Mesenchymal stem cell (in vitro differentiated cells and primary cell): ENCODE results near the gene ART5.

Experiments used
- DNase-seq: peaks from one replicate; pipeline ENCODE4 v3.0.0-alpha.2; 2013
- H2AFZ ChIP-seq: one replicate; pipeline ENCODE4 v1.6.1; 2013; ENCODE audit warnings: low read depth, mild to moderate bottlenecking, control low read depth, inconsistent platforms, low read length, moderate library complexity
- H2AK5ac ChIP-seq: 2 replicates; pipeline ENCODE4 v1.6.1; 2013; ENCODE audit warnings: low read length, moderate library complexity, mild to moderate bottlenecking, inconsistent platforms; ENCODE audit not compliant: severe bottlenecking
- H2BK120ac ChIP-seq: one replicate; pipeline ENCODE4 v1.6.1; 2013; ENCODE audit warnings: low read depth, mild to moderate bottlenecking, inconsistent platforms, low read length, moderate library complexity
- H2BK12ac ChIP-seq, 2 experiments: one replicate each; pipeline ENCODE4 v1.6.1; 2013; ENCODE audit warnings: inconsistent platforms in 2 of 2, low read length in 2 of 2, mild to moderate bottlenecking in 2 of 2, moderate library complexity in 2 of 2, control low read depth in 1 of 2
- H2BK15ac ChIP-seq: one replicate; pipeline ENCODE4 v1.6.1; 2013; ENCODE audit warnings: mild to moderate bottlenecking, low read depth, inconsistent platforms; ENCODE audit not compliant: poor library complexity, severe bottlenecking
- H2BK5ac ChIP-seq: 2 replicates; pipeline ENCODE4 v1.6.1; 2013; ENCODE audit warnings: low read depth, mild to moderate bottlenecking, low read length, control low read depth, inconsistent platforms; ENCODE audit not compliant: poor library complexity, severe bottlenecking
- H3K14ac ChIP-seq, 2 experiments: one replicate each; pipeline ENCODE4 v1.6.1; 2013; ENCODE audit warnings: inconsistent platforms in 2 of 2, low read length in 2 of 2, control low read depth in 1 of 2, mild to moderate bottlenecking in 1 of 2, moderate library complexity in 1 of 2
- H3K18ac ChIP-seq, 2 experiments: one replicate each; pipeline ENCODE4 v1.6.1; 2013; ENCODE audit warnings: inconsistent platforms in 2 of 2, low read length in 2 of 2, control low read depth in 1 of 2, low read depth in 1 of 2, mild to moderate bottlenecking in 1 of 2
- H3K23ac ChIP-seq, 2 experiments: one replicate each; pipeline ENCODE4 v1.6.1; 2013; ENCODE audit warnings: inconsistent platforms in 2 of 2, low read length in 2 of 2, mild to moderate bottlenecking in 2 of 2, moderate library complexity in 2 of 2, control low read depth in 1 of 2
- H3K27ac ChIP-seq: 2 replicates; pipeline ENCODE4 v1.5.1; 2013; ENCODE audit warnings: mild to moderate bottlenecking, moderate library complexity, low read length, control low read depth, inconsistent platforms; ENCODE audit not compliant: poor library complexity, severe bottlenecking
- H3K27me3 ChIP-seq, 2 experiments: 2 replicates each; pipeline versions ENCODE4 v1.6.1 to v1.7.0; 2013; ENCODE audit warnings: low read length in 2 of 2, mild to moderate bottlenecking in 2 of 2, moderate library complexity in 2 of 2, control low read depth in 1 of 2, inconsistent platforms in 1 of 2; ENCODE audit not compliant: control insufficient read depth in 1 of 2, insufficient read depth in 1 of 2
- H3K36me3 ChIP-seq, 2 experiments: 2 replicates each; pipeline versions ENCODE4 v1.6.1 to v1.7.0; 2013; ENCODE audit warnings: low read length in 2 of 2, control low read depth in 1 of 2, inconsistent platforms in 1 of 2, low read depth in 1 of 2, mild to moderate bottlenecking in 1 of 2; ENCODE audit not compliant: insufficient read depth in 2 of 2, control insufficient read depth in 1 of 2
- H3K4ac ChIP-seq, 2 experiments: one replicate each; pipeline ENCODE4 v1.6.1; 2013; ENCODE audit warnings: inconsistent platforms in 2 of 2, low read length in 2 of 2, mild to moderate bottlenecking in 2 of 2, moderate library complexity in 2 of 2, control low read depth in 1 of 2, low read depth in 1 of 2
- H3K4me1 ChIP-seq: 2 replicates; pipeline ENCODE4 v1.6.1; 2013; ENCODE audit warnings: low read depth, low read length, control low read depth; ENCODE audit not compliant: control insufficient read depth, insufficient read depth
- H3K4me2 ChIP-seq: 2 replicates; pipeline ENCODE4 v1.6.1; 2013; ENCODE audit warnings: low read length, mild to moderate bottlenecking, inconsistent platforms; ENCODE audit not compliant: poor library complexity, severe bottlenecking
- H3K4me3 ChIP-seq, 2 experiments: 2 replicates each; pipeline versions ENCODE4 v1.5.1 to v1.7.0; 2013; ENCODE audit warnings: low read length in 2 of 2, mild to moderate bottlenecking in 2 of 2, control low read depth in 1 of 2, low read depth in 1 of 2; ENCODE audit not compliant: insufficient read depth in 1 of 2
- H3K79me1 ChIP-seq: replicated peaks from 2 replicates; pipeline ENCODE4 v1.6.1; 2013; ENCODE audit warnings: mild to moderate bottlenecking, control low read depth, low read length, inconsistent platforms; ENCODE audit not compliant: poor library complexity, severe bottlenecking
- H3K9ac ChIP-seq: 2 replicates; pipeline ENCODE4 v1.7.0; 2013; ENCODE audit warnings: mild to moderate bottlenecking, low read length, moderate library complexity
- H3K9me3 ChIP-seq: 2 replicates; pipeline ENCODE4 v1.7.0; 2013; ENCODE audit warnings: mild to moderate bottlenecking, low read length; ENCODE audit not compliant: control insufficient read depth
- H4K8ac ChIP-seq: one replicate; pipeline ENCODE4 v1.6.1; 2013; ENCODE audit warnings: inconsistent platforms, mild to moderate bottlenecking, low read length, moderate library complexity
- H4K91ac ChIP-seq: one replicate; pipeline ENCODE4 v1.6.1; 2013; ENCODE audit warnings: mild to moderate bottlenecking, low read length, inconsistent platforms
- WGBS: methylation state at CpG from one replicate; pipeline ENCODE4 v1.1.7; 2013; ENCODE audit warnings: mixed read lengths; 5-methylcytosine and 5-hydroxymethylcytosine counted together

Gene ART5

DNA sequence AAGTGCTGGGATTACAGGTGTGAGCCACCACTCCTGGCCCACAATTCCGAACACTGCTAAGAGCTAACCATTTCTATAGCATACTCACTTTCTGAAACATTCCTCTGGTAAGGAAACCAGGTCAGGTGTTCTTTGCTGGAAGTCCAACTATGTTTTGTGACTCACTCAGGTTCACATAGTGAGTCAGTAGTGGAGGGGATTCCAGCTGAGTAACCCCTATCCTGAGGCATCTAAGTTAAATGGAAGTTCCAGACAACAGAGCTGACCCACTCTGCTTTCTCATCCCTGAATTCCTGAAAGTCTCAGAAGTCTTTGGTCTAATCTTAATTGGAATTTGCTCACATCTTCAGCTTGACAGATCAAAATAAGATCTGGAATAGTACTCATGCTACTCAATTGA lies 32.4 kb upstream of the ART5 start:
- WGBS: no CpG with 5 or more reads among the region's 1 CpG
- no peak overlapping the region for H2BK15ac ChIP-seq
- no peak overlapping the region for H3K14ac ChIP-seq
- peaks cover 57 to 99% of the 10 kb centered on the region in 2 experiments for H3K36me3 ChIP-seq
- H3K4me2 ChIP-seq: no peak overlapping the region
- peaks cover 16% of the 10 kb centered on the region for H3K79me1 ChIP-seq
- H3K4ac ChIP-seq: no peak overlapping the region
- no peak overlapping the region for H3K23ac ChIP-seq
- no peak overlapping the region for H3K18ac ChIP-seq
- no peak overlapping the region for H2BK120ac ChIP-seq
- no peak overlapping the region for H4K91ac ChIP-seq
- peak; percentile 28 for DNase-seq
- H3K9me3 ChIP-seq: no peaks in the 10 kb centered on the region
- no peak overlapping the region for H2AK5ac ChIP-seq
- no peak overlapping the region for H2BK5ac ChIP-seq
- peak overlapping the region; percentile 64 for H3K27ac ChIP-seq
- no peaks in the 10 kb centered on the region for H3K27me3 ChIP-seq
- H2BK12ac ChIP-seq: no peak overlapping the region
- no peak overlapping the region for H4K8ac ChIP-seq
- no peak overlapping the region for H3K9ac ChIP-seq
- no peak overlapping the region for H2AFZ ChIP-seq
- peaks cover 5% of the 10 kb centered on the region for H3K4me1 ChIP-seq
- no peak overlapping the region for H3K4me3 ChIP-seq

DNA sequence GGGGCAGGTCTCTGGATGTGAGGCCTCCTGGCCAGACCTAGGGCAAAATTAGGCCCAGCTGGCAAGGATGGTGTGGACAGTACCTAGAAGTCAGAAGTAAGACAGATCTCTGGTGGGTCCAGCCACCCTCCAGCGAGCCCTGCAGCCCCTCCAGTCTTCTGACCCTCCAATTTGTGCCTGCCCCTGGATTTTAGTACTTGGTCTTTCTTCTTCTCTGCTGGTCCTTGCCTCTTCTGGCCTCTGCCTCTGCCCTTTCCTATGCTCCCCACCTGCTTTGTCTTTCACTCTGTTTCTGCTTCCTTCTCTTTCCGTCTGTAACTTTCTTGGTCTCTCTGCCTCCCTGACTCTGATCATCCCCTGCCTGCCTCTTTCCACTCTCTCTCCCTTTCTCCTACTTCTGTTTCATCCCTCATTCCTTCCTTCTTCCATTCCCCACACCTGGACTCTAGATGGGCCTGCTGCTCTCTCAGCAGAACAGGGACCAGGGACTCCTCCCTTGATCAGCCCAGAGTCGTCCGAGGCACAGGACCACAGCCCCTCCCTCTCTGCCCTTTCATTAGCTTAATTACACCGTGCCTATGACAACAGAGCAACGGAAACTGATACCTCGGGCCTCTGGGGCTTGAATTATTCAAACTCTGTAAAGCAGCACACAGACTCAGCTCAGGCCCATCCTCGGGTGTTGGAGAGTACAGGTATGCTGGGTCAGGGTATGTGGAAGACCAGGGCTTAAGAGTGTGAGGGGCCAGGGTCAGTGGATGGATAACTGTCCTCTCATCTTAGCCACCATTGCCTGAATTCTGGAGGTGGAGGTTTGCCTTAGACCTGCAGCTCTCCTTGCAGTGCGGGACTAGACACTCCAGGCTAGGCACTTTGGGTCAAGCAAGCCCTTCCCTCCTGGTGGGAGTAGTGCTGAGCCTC lies 29.8 kb upstream of the ART5 start, which contains the start of gene CHRNA10:
CHRNA10 (minus strand) TSS at position 51 of the 921 bp plus-strand sequence. CDS start 72 bp downstream, outside the sequence.
- H3K27me3 ChIP-seq: no peaks in the 10 kb centered on the region
- no peak within 1 kb of the TSS for H4K91ac ChIP-seq
- DNase-seq: no peak
- no peak within 1 kb of the TSS for H2BK15ac ChIP-seq
- peaks cover 73 to 91% of the 10 kb centered on the region in 2 experiments for H3K36me3 ChIP-seq
- no peak within 1 kb of the TSS for H2AFZ ChIP-seq
- no peaks in the 10 kb centered on the region for H3K9me3 ChIP-seq
- H3K79me1 ChIP-seq: peaks cover 16% of the 10 kb centered on the region
- no peak within 1 kb of the TSS for H3K9ac ChIP-seq
- WGBS: 86% methylated on average over 9 of the region's 9 CpGs
- H2AK5ac ChIP-seq: no peak within 1 kb of the TSS
- no peak within 1 kb of the TSS for H3K18ac ChIP-seq
- H3K14ac ChIP-seq: no peak within 1 kb of the TSS
- peaks cover 8% of the 10 kb centered on the region for H3K4me1 ChIP-seq
- no peak within 1 kb of the TSS for H4K8ac ChIP-seq
- no peak within 1 kb of the TSS for H2BK120ac ChIP-seq
- H3K4me2 ChIP-seq: no peak within 1 kb of the TSS
- H3K23ac ChIP-seq: no peak within 1 kb of the TSS
- H3K4me3 ChIP-seq: no peak within 1 kb of the TSS
- H3K27ac ChIP-seq: no peak within 1 kb of the TSS
- no peak within 1 kb of the TSS for H3K4ac ChIP-seq
- H2BK5ac ChIP-seq: no peak within 1 kb of the TSS
- H2BK12ac ChIP-seq: no peak within 1 kb of the TSS

DNA sequence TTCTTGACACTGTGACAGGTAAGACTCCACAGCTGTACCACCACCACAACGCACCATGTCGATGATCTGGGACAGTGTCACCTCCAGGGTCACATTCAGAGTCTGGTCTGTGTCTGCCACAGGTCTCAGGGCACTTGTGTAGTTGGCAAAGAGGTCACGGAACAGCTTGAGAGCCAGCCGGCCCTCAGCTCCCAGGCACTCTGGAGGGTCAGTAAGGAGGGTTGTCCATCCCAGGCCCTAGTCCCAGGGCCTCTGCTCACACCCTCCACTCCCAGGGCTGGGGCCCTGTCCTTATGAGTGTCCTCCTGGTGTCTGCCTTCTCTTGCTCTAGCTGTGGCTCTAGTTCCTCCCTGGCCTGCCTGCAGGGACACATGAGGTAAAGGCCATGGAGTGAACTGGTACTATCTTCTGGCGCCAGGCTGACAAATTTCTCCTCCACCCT lies 28.0 kb upstream of the ART5 start:
- WGBS: 93% methylated on average over 5 of the region's 5 CpGs
- Histone ChIP-seq H3K4me3 (no peak overlapping the region), H4K8ac (no peak overlapping the region), H3K4me2 (no peak overlapping the region), H2AFZ (no peak overlapping the region), H3K36me3 (peaks cover 74 to 92% of the 10 kb centered on the region in 2 experiments), H3K4me1 (peaks cover 3% of the 10 kb centered on the region), H3K18ac (no peak overlapping the region), H3K9me3 (no peaks in the 10 kb centered on the region), H3K27me3 (no peaks in the 10 kb centered on the region), H2BK15ac (no peak overlapping the region), H2BK5ac (no peak overlapping the region), H3K4ac (no peak overlapping the region), H4K91ac (no peak overlapping the region), H2AK5ac (no peak overlapping the region), H3K9ac (no peak overlapping the region), H2BK120ac (no peak overlapping the region), H3K79me1 (peaks cover 10% of the 10 kb centered on the region), H2BK12ac (no peak overlapping the region), H3K23ac (no peak overlapping the region), H3K27ac (no peak overlapping the region), H3K14ac (no peak overlapping the region)
- no peak for DNase-seq

DNA sequence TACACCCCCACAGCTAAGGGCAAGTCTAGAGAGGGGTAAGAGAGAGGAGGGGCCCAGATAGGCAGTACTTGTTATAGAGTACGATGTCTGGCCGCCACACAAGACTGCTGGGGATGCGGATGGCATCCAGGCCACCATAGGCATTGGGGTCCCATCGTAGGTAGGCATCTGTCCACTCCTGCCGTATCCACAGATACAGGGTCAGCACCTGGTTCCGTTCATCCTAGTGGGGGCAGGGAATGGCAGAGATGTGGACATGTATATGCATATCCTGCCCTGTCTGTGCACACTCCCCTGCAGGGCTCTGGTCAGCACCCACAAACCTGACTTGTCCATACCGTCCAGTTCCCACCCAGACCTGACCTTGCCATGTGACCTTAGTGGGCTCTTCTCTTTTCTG lies 27.3 kb upstream of the ART5 start:
- H2BK5ac ChIP-seq: no peak overlapping the region
- H2AFZ ChIP-seq: no peak overlapping the region
- H3K4me2 ChIP-seq: no peak overlapping the region
- H3K4me3 ChIP-seq: no peak overlapping the region
- no peak overlapping the region for H2BK15ac ChIP-seq
- 96% methylated on average over 6 of the region's 7 CpGs for WGBS
- H3K27ac ChIP-seq: no peak overlapping the region
- no peak overlapping the region for H3K9ac ChIP-seq
- peaks cover 3% of the 10 kb centered on the region for H3K4me1 ChIP-seq
- H2BK120ac ChIP-seq: no peak overlapping the region
- H3K27me3 ChIP-seq: no peaks in the 10 kb centered on the region
- no peak for DNase-seq
- no peak overlapping the region for H3K23ac ChIP-seq
- peaks cover 10% of the 10 kb centered on the region for H3K79me1 ChIP-seq
- no peak overlapping the region for H2AK5ac ChIP-seq
- peaks cover 80 to 92% of the 10 kb centered on the region in 2 experiments for H3K36me3 ChIP-seq
- no peak overlapping the region for H4K8ac ChIP-seq
- no peak overlapping the region for H4K91ac ChIP-seq
- H3K4ac ChIP-seq: no peak overlapping the region
- no peak overlapping the region for H3K14ac ChIP-seq
- H3K9me3 ChIP-seq: no peaks in the 10 kb centered on the region
- H2BK12ac ChIP-seq: no peak overlapping the region
- H3K18ac ChIP-seq: no peak overlapping the region
